ENCODE data around the gene GPM6B.

Gene GPM6B

GRCh38 chrX:13816643-13817627 is at the start of gene GPM6B:
GPM6B (minus strand) TSS chrX:13817093; CDS start chrX:13816904, 189 bp downstream.
- no peak for DNase-seq

GRCh38 chrX:13864264-13864663 is 47.4 kb upstream of the GPM6B start:
- no peak for DNase-seq

GRCh38 chrX:13863324-13863723 is 46.4 kb upstream of the GPM6B start:
- no peak for DNase-seq

GRCh38 chrX:13859724-13860123 is 42.8 kb upstream of the GPM6B start:
- no peak for DNase-seq

GRCh38 chrX:13857804-13858203 is 40.9 kb upstream of the GPM6B start:
- no peak for DNase-seq

- DNase-seq, result no peak
Observed at GRCh38 chrX:13855689-13856450, 39.0 kb upstream of the GPM6B start.

GRCh38 chrX:13854003-13854402 is 37.1 kb upstream of the GPM6B start:
- DNase-seq, result no peak

- no peak for DNase-seq
Observed at GRCh38 chrX:13852001-13852695, 35.3 kb upstream of the GPM6B start.

GRCh38 chrX:13845721-13846378 is 29.0 kb upstream of the GPM6B start:
- DNase-seq, result no peak

- no peak for DNase-seq
Observed at GRCh38 chrX:13843150-13843721, 26.3 kb upstream of the GPM6B start.

- no peak for DNase-seq
Observed at GRCh38 chrX:13840121-13840520, 23.2 kb upstream of the GPM6B start.

- no peak for DNase-seq
Observed at GRCh38 chrX:13837290-13837745, 20.4 kb upstream of the GPM6B start.

GRCh38 chrX:13836575-13836974 is 19.7 kb upstream of the GPM6B start:
- DNase-seq, result no peak

- no peak for DNase-seq
Observed at GRCh38 chrX:13835825-13836224, 18.9 kb upstream of the GPM6B start.

GRCh38 chrX:13834355-13834754 is 17.5 kb upstream of the GPM6B start:
- DNase-seq, result no peak

- DNase-seq, result no peak
Observed at GRCh38 chrX:13829983-13830382, 13.1 kb upstream of the GPM6B start.

GRCh38 chrX:13828392-13828791 is 11.5 kb upstream of the GPM6B start:
- DNase-seq, result no peak

GRCh38 chrX:13827298-13828090 is 10.6 kb upstream of the GPM6B start:
- no peak for DNase-seq

GRCh38 chrX:13826770-13827169 is 9.9 kb upstream of the GPM6B start:
- no peak for DNase-seq

- no peak for DNase-seq
Observed at GRCh38 chrX:13825178-13825762, 8.4 kb upstream of the GPM6B start.

GRCh38 chrX:13824746-13825145 is 7.9 kb upstream of the GPM6B start:
- DNase-seq, result no peak

Measured in activated CD4-positive, alpha-beta T cell treated with anti-CD3 and anti-CD28 coated beads, Interleukin-2, Interleukin-6, amounts not matched to agents 100 ng/mL and 50 ng/mL, durations not matched to agents 16 hours and 8 hours (primary cell).